Measurements from ENCODE around the gene ANXA2.

DNA sequence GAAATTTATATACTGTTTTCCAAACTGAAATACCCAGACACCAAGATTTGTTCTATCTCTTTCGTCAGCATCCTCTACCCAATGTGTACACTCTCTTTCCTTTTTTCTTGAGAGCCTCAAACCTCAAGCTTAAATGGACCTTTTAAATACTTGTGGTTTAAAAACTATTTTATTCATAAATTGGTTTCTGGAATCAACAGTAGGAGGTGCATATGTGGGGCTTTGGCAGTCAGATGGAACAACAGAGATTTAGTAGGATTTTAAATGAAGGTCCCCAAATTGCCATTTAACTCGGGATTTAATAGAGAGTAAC lies 33.2 kb downstream of the ANXA2 start:
- TF ChIP-seq, protein P1, sequence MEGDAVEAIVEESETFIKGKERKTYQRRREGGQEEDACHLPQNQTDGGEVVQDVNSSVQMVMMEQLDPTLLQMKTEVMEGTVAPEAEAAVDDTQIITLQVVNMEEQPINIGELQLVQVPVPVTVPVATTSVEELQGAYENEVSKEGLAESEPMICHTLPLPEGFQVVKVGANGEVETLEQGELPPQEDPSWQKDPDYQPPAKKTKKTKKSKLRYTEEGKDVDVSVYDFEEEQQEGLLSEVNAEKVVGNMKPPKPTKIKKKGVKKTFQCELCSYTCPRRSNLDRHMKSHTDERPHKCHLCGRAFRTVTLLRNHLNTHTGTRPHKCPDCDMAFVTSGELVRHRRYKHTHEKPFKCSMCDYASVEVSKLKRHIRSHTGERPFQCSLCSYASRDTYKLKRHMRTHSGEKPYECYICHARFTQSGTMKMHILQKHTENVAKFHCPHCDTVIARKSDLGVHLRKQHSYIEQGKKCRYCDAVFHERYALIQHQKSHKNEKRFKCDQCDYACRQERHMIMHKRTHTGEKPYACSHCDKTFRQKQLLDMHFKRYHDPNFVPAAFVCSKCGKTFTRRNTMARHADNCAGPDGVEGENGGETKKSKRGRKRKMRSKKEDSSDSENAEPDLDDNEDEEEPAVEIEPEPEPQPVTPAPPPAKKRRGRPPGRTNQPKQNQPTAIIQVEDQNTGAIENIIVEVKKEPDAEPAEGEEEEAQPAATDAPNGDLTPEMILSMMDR (IDR thresholded peaks at IDR 0.05): no peak
- no peak for TF ChIP-seq POLR2A (IDR thresholded peaks at IDR 0.05)
